Ovary (tissue), 9 donors: ENCODE results near the gene FADS2. TPM values are rescaled to one million over a fixed set of nuclear protein-coding genes. Genes with fewer than 3 reads are reported as not detected.

Source experiments
- DNase-seq, 5 donors: peaks; one replicate each; pipeline ENCODE4 v3.0.0-alpha.2; 2019 to 2020
- H3K27ac ChIP-seq, 2 donors: fragments of 200-600 bp; one replicate each; pipeline versions ENCODE4 v1.5.1 to v1.8.0; 2019 to 2022
- H3K27me3 ChIP-seq: fragments of 200-600 bp; one replicate; pipeline ENCODE4 v1.8.0; 2022
- H3K36me3 ChIP-seq: fragments of 200-600 bp; sonication (generic); one replicate; pipeline ENCODE4 v1.5.1; 2019
- H3K4me1 ChIP-seq: one replicate; pipeline ENCODE4 v1.8.1; 2013; ENCODE audit warnings: mild to moderate bottlenecking, moderate library complexity; ENCODE audit not compliant: insufficient read depth
- H3K4me3 ChIP-seq: fragments of 200-600 bp; sonication (generic); one replicate; pipeline ENCODE4 v1.5.1; 2017
- H3K9me3 ChIP-seq, 2 donors: fragments of 200-600 bp in 1 of 2; sonication (generic) in 1 of 2; one replicate each; pipeline versions ENCODE4 v1.5.1 to v1.8.1; 2013 to 2019; ENCODE audit warnings: mild to moderate bottlenecking in 1 of 2, moderate library complexity in 1 of 2
- EP300 ChIP-seq: sonication (generic); formaldehyde crosslinking; IDR thresholded peaks from one replicate; pipeline ENCODE4 v1.6.1; 2017; ENCODE audit warnings: antibody characterized with exemption
- POLR2A ChIP-seq: fragments of 450-650 bp; IDR thresholded peaks from one replicate; pipeline ENCODE4 v1.6.1; 2017; ENCODE audit warnings: antibody characterized with exemption, mild to moderate bottlenecking, moderate library complexity
- WGBS, 3 donors: extraction: QIAGEN DNeasy Blood & Tissue Kit in 1 of 3; methylation state at CpG; one replicate each; pipeline versions ENCODE4 v1.1.5 to v1.1.7; 2013 to 2017; 5-methylcytosine and 5-hydroxymethylcytosine counted together
- intact Hi-C, 4 donors: fragments of 100-400 bp; cut with DNase I; formaldehyde crosslinking; loops; one replicate each; pipeline versions ENCODE4 v1.11.0 to v1.15.1; 2022 to 2023
- polyA plus RNA-seq, 2 donors: library from polyadenylated mRNA; stranded (reverse); fragments of 200-250 nt in 1 of 2; fragments of 350-450 nt in 1 of 2; fragmentation: Illumina TruSeq in 1 of 2; extraction: RNeasy Lipid Tissue Mini Kit (QIAGEN cat#74804) in 1 of 2; gene quantifications; one replicate each; pipeline ENCODE4 v1.2.3, GENCODE V29; 2013 to 2014
- total RNA-seq, 7 donors: library from RNA; depleted of rRNA in 2 of 7; stranded (reverse); fragments of >200 nt in 2 of 7; fragmentation: NEBNext Ultra II Directional in 3 of 7; extraction: Animal tissue kit (Norgen Biotek cat#: 25700) in 3 of 7; gene quantifications; one replicate each; pipeline versions ENCODE4 v1.1.0 to v1.2.4, GENCODE V29; 2016 to 2023
- TF ChIP-seq, protein P1 (sequence below), 3 donors: fragments of 450-650 bp in 2 of 3; fragments of 200-600 bp in 1 of 3; IDR thresholded peaks; one replicate each; pipeline versions ENCODE4 v1.5.1 to v1.8.0; 2016 to 2022; ENCODE audit warnings: antibody characterized with exemption in 3 of 3, mild to moderate bottlenecking in 1 of 3
- donor health status: DM: no; HTN: no; CAD: no; lungs with moderate emphysema.
- donor health status: DM: no; HTN: no; CAD: no.
- donor health status: Bipolar disorder and iron deficiency.
- donor health status: DM: yes; HTN: yes; CAD: no.
- donor health status: DM: no; HTN: no; CAD: no.
- donor health status: DM: yes; HTN: yes; CAD: no.

Gene FADS2
- total and polyA plus RNA-seq, 9 donors, result 6.3 to 298 (median 26.2) TPM

GRCh38 chr11:61815790-61816735 lies 12.0 kb upstream of the FADS2 start:
- Histone ChIP-seq H3K4me1 (no peaks in the 10 kb centered on the region), H3K27ac (peak overlapping the region; percentile 95 to 98), H3K4me3 (peak overlapping the region; percentile 73), H3K9me3 (no peaks in the 10 kb centered on the region), H3K36me3 (no peaks in the 10 kb centered on the region), H3K27me3 (no peaks in the 10 kb centered on the region)
- intact Hi-C loops, result no loop called here
- DNase-seq, result peak; percentile 75 to 83 (median 81)
- WGBS, 3 donors, result 0 to 1% (median 0%) methylated on average over 64 to 69 of the region's 69 CpGs
- TF ChIP-seq POLR2A (no peak), EP300 (no peak)
- TF ChIP-seq, protein P1, sequence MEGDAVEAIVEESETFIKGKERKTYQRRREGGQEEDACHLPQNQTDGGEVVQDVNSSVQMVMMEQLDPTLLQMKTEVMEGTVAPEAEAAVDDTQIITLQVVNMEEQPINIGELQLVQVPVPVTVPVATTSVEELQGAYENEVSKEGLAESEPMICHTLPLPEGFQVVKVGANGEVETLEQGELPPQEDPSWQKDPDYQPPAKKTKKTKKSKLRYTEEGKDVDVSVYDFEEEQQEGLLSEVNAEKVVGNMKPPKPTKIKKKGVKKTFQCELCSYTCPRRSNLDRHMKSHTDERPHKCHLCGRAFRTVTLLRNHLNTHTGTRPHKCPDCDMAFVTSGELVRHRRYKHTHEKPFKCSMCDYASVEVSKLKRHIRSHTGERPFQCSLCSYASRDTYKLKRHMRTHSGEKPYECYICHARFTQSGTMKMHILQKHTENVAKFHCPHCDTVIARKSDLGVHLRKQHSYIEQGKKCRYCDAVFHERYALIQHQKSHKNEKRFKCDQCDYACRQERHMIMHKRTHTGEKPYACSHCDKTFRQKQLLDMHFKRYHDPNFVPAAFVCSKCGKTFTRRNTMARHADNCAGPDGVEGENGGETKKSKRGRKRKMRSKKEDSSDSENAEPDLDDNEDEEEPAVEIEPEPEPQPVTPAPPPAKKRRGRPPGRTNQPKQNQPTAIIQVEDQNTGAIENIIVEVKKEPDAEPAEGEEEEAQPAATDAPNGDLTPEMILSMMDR (IDR thresholded peaks at IDR 0.05), result no peak

- 0% methylated on average over 42 to 73 of the region's 73 CpGs for WGBS, 3 donors
- DNase-seq, result peak; percentile 88 to 94 (median 92)
- peak within 1 kb of the TSS; percentile 95 to 98 for H3K27ac ChIP-seq
- H3K9me3 ChIP-seq, result no peaks in the 10 kb centered on the region
- no peaks in the 10 kb centered on the region for H3K27me3 ChIP-seq
- no peaks in the 10 kb centered on the region for H3K36me3 ChIP-seq
- TF ChIP-seq EP300 (no peak), POLR2A (peak; percentile 45)
- TF ChIP-seq, protein P1 (IDR thresholded peaks at IDR 0.05), result peak; percentile 43 to 60 (median 56)
- H3K4me1 ChIP-seq, result no peaks in the 10 kb centered on the region
- H3K4me3 ChIP-seq, result peak within 1 kb of the TSS; percentile 73
- intact Hi-C loops, result no loop called here
These were observed 11.2 kb upstream of the FADS2 start, which contains the start of gene FADS1 for GRCh38 chr11:61816736-61817455. FADS1 (minus strand) TSS chr11:61817003; CDS start chr11:61816929, 74 bp downstream.

GRCh38 chr11:61817471-61818202 lies 10.5 kb upstream of the FADS2 start:
- intact Hi-C loops, result no loop called here
- WGBS, 3 donors, result 55 to 59% (median 56%) methylated on average over 6 of the region's 6 CpGs
- DNase-seq, result no peak
- Histone ChIP-seq H3K4me1 (no peaks in the 10 kb centered on the region), H3K36me3 (no peaks in the 10 kb centered on the region), H3K4me3 (peak overlapping the region; percentile 73), H3K9me3 (no peaks in the 10 kb centered on the region), H3K27me3 (no peaks in the 10 kb centered on the region), H3K27ac (peak overlapping the region; percentile 95 to 98)
- TF ChIP-seq EP300 (no peak), POLR2A (no peak)
- TF ChIP-seq, protein P1 (IDR thresholded peaks at IDR 0.05), result no peak

GRCh38 chr11:61820174-61820573 lies 7.9 kb upstream of the FADS2 start:
- H3K9me3 ChIP-seq, result no peaks in the 10 kb centered on the region
- H3K36me3 ChIP-seq, result no peaks in the 10 kb centered on the region
- no peaks in the 10 kb centered on the region for H3K4me1 ChIP-seq
- DNase-seq, result no peak
- H3K27ac ChIP-seq, result no peak overlapping the region
- no peaks in the 10 kb centered on the region for H3K27me3 ChIP-seq
- no peak for TF ChIP-seq POLR2A
- TF ChIP-seq EP300, result no peak
- TF ChIP-seq, protein P1 (IDR thresholded peaks at IDR 0.05), result no peak
- intact Hi-C loops, result no loop called here
- H3K4me3 ChIP-seq, result no peak overlapping the region
- WGBS, 3 donors, result 89 to 94% (median 93%) methylated on average over 2 of the region's 2 CpGs
